Spleen (tissue), 11 donors: ENCODE measurements around the gene RPS3. TPM values are rescaled to one million over a fixed set of nuclear protein-coding genes. Genes with fewer than 3 reads are reported as not detected.
"Not testable (repeated sequence)": the region's sequence is repeated elsewhere in the genome, so short reads cannot be mapped to it uniquely, and the experiment has no call there.

Experiments
- DNase-seq: peaks from one replicate; pipeline ENCODE4 v3.0.0-alpha.2; 2020
- H3K27ac ChIP-seq, 8 donors: fragments of 200-600 bp; sonication (generic) in 7 of 8; 1 replicate in 4 of 8; 2 replicates in 4 of 8; pipeline versions ENCODE4 v1.5.0 to v1.8.0; 2016 to 2021; ENCODE audit warnings: inconsistent platforms in 4 of 8, mild to moderate bottlenecking in 4 of 8, moderate library complexity in 1 of 8
- H3K27me3 ChIP-seq, 7 donors: fragments of 200-600 bp; sonication (generic) in 6 of 7; replicated peaks in 1 of 7; 1 replicate in 4 of 7; 2 replicates in 3 of 7; pipeline versions ENCODE4 v1.5.0 to v1.8.0; 2016 to 2021; ENCODE audit warnings: inconsistent platforms in 3 of 7, mild to moderate bottlenecking in 1 of 7
- H3K36me3 ChIP-seq, 6 donors: fragments of 200-600 bp; sonication (generic) in 5 of 6; 1 replicate in 4 of 6; 2 replicates in 2 of 6; pipeline versions ENCODE4 v1.5.0 to v1.8.0; 2016 to 2021; ENCODE audit warnings: inconsistent platforms in 2 of 6
- H3K4me1 ChIP-seq, 6 donors: fragments of 200-600 bp; sonication (generic) in 5 of 6; 1 replicate in 3 of 6; 2 replicates in 3 of 6; pipeline versions ENCODE4 v1.5.0 to v1.8.0; 2016 to 2021; ENCODE audit warnings: inconsistent platforms in 3 of 6
- H3K4me3 ChIP-seq, 8 donors: fragments of 200-600 bp; sonication (generic) in 7 of 8; 1 replicate in 4 of 8; 2 replicates in 4 of 8; pipeline versions ENCODE4 v1.5.0 to v1.8.0; 2016 to 2021; ENCODE audit warnings: inconsistent platforms in 4 of 8, mild to moderate bottlenecking in 4 of 8, moderate library complexity in 2 of 8
- H3K9me3 ChIP-seq, 8 donors: fragments of 200-600 bp; sonication (generic) in 7 of 8; 1 replicate in 4 of 8; 2 replicates in 4 of 8; pipeline versions ENCODE4 v1.5.0 to v1.8.0; 2016 to 2021; ENCODE audit warnings: inconsistent platforms in 4 of 8
- CTCF ChIP-seq, 11 experiments: fragments of 200-600 bp in 7 of 11; fragments of 450-650 bp in 4 of 11; sonication (generic) in 4 of 11; IDR thresholded peaks in 8 of 11; conservative IDR thresholded peaks in 3 of 11; 1 replicate in 7 of 11; 2 replicates in 4 of 11; pipeline versions ENCODE4 v1.4.0 to v1.8.0; 2016 to 2021; ENCODE audit warnings: antibody characterized with exemption in 11 of 11, inconsistent platforms in 4 of 11, mild to moderate bottlenecking in 1 of 11
- POLR2A ChIP-seq, 3 donors: fragments of 450-650 bp; IDR thresholded peaks; one replicate each; pipeline ENCODE4 v1.5.1; 2017; ENCODE audit warnings: antibody characterized with exemption in 3 of 3, mild to moderate bottlenecking in 1 of 3
- POLR2AphosphoS5 ChIP-seq, 3 donors: sonication (generic); formaldehyde crosslinking; IDR thresholded peaks; one replicate each; pipeline ENCODE4 v1.5.1; 2017; ENCODE audit warnings: antibody characterized with exemption in 3 of 3
- WGBS, 5 donors: extraction: QIAGEN DNeasy Blood & Tissue Kit in 3 of 5; methylation state at CpG; one replicate each; pipeline versions ENCODE4 v1.1.5 to v1.1.7; 2013 to 2018; 5-methylcytosine and 5-hydroxymethylcytosine counted together
- intact Hi-C: fragments of 100-400 bp; cut with DNase I; formaldehyde crosslinking; loops from one replicate; pipeline ENCODE4 v1.15.0; 2023; ENCODE audit warnings: low total_unique reads
- polyA plus RNA-seq, 3 donors: library from polyadenylated mRNA; stranded (reverse); fragments of 200-250 nt; gene quantifications; one replicate each; pipeline ENCODE4 v1.2.1, GENCODE V29; 2013
- total RNA-seq, 7 donors: library from RNA; depleted of rRNA in 3 of 7; stranded (reverse); fragments of >200 nt in 3 of 7; fragmentation: NEBNext Ultra II Directional in 4 of 7; extraction: Animal tissue kit (Norgen Biotek cat#: 25700) in 4 of 7; gene quantifications; one replicate each; pipeline versions ENCODE4 v1.1.0 to v1.2.1, GENCODE V29; 2016 to 2021
- donor health status: healthy with polysubstance abuse.
- donor health status: DM: no; HTN: no; CAD: no; lungs with moderate emphysema.
- donor health status: DM: no; HTN: no; CAD: no.
- donor health status: Bipolar disorder and iron deficiency.
- donor health status: healthy.
- donor health status: DM: no; HTN: no; CAD: no.
- donor health status: DM: yes; HTN: yes; CAD: no.

Gene RPS3
- total and polyA plus RNA-seq, 10 donors: 1,482 to 5,449 (median 2,352) TPM

- TF ChIP-seq POLR2AphosphoS5 (IDR thresholded peaks at IDR 0.05) (no peak), CTCF (IDR thresholded peaks at IDR 0.05 in 8 of 11, conservative IDR thresholded peaks at IDR 0.05 in 3 of 11) (no peak), POLR2A (IDR thresholded peaks at IDR 0.05) (no peak)
- H3K9me3 ChIP-seq: peaks cover 0 to 12% (median 10%) of the 10 kb centered on the region in 8 donors
- 89 to 98% (median 92%) methylated on average over 8 of the region's 8 CpGs for WGBS, 5 donors
- no peak overlapping the region for H3K4me3 ChIP-seq
- DNase-seq: no peak
- H3K27ac ChIP-seq: no peak overlapping the region
- H3K27me3 ChIP-seq: no peaks in the 10 kb centered on the region
- H3K4me1 ChIP-seq: peaks cover 0 to 32% (median 14%) of the 10 kb centered on the region in 6 donors
- no peaks in the 10 kb centered on the region for H3K36me3 ChIP-seq
- intact Hi-C loops: loop anchor here (10.0 kb wide), 1 partner anchor 448 kb away; no protein-coding TSS in a partner anchor
Measured at GRCh38 chr11:75373201-75373600, 26.1 kb upstream of the RPS3 start.

- 94 to 99% (median 95%) methylated on average over 4 of the region's 4 CpGs for WGBS, 5 donors
- no peaks in the 10 kb centered on the region for H3K27me3 ChIP-seq
- no peak for DNase-seq
- peaks cover 0 to 28% (median 11%) of the 10 kb centered on the region in 6 donors for H3K4me1 ChIP-seq
- intact Hi-C loops: loop anchor here (10.0 kb wide), 1 partner anchor 450 kb away; no protein-coding TSS in a partner anchor
- no peaks in the 10 kb centered on the region for H3K36me3 ChIP-seq
- no peak overlapping the region for H3K4me3 ChIP-seq
- no peaks in the 10 kb centered on the region for H3K9me3 ChIP-seq
- TF ChIP-seq CTCF (IDR thresholded peaks at IDR 0.05 in 8 of 11, conservative IDR thresholded peaks at IDR 0.05 in 3 of 11) (no peak), POLR2AphosphoS5 (IDR thresholded peaks at IDR 0.05) (no peak), POLR2A (IDR thresholded peaks at IDR 0.05) (no peak)
- H3K27ac ChIP-seq: no peak overlapping the region
Measured at GRCh38 chr11:75374646-75375045, 24.7 kb upstream of the RPS3 start.

DNA sequence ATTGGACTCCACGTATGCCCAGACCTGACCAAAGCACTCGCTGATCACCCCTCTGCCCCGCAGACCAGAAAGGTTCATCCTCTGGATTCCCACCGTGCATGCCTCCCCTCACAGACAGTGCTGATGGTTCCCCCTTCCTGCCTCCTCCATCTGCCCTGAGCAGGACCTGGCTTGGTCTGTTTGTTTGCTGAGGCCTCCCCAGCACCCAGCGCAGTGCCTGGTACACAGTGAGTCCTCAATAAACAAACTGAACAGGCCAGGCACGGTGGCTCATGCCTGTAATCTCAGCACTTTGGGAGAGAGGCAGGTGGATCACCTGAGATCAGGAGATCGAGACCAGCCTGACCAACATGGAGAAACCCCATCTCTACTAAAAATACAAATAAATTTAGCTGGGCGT is 23.7 kb upstream of the RPS3 start:
- 86 to 97% (median 92%) methylated on average over 8 of the region's 8 CpGs for WGBS, 5 donors
- no peak overlapping the region for H3K4me3 ChIP-seq
- intact Hi-C loops: loop anchor here (10.0 kb wide), 1 partner anchor 451 kb away; no protein-coding TSS in a partner anchor

GRCh38 chr11:75376175-75376574 is 23.1 kb upstream of the RPS3 start:
- Histone ChIP-seq H3K36me3 (no peaks in the 10 kb centered on the region), H3K4me1 (peaks cover 0 to 25% (median 5%) of the 10 kb centered on the region in 6 donors), H3K4me3 (no peak overlapping the region), H3K27ac (no peak overlapping the region), H3K9me3 (no peaks in the 10 kb centered on the region), H3K27me3 (no peaks in the 10 kb centered on the region)
- 70 to 87% (median 75%) methylated on average over 9 of the region's 9 CpGs for WGBS, 5 donors
- no peak for DNase-seq
- intact Hi-C loops: loop anchor here (10.0 kb wide), 1 partner anchor 451 kb away; no protein-coding TSS in a partner anchor
- TF ChIP-seq CTCF (IDR thresholded peaks at IDR 0.05 in 8 of 11, conservative IDR thresholded peaks at IDR 0.05 in 3 of 11): peak in 2 of 11 experiments; percentile 13 to 14
- no peak for TF ChIP-seq POLR2A (IDR thresholded peaks at IDR 0.05)

More for the DNA sequence above, 23.7 kb upstream of the RPS3 start:
- peaks cover 0 to 20% (median 3%) of the 10 kb centered on the region in 6 donors for H3K4me1 ChIP-seq
- DNase-seq: no peak
- TF ChIP-seq CTCF (IDR thresholded peaks at IDR 0.05 in 8 of 11, conservative IDR thresholded peaks at IDR 0.05 in 3 of 11) (no peak), POLR2AphosphoS5 (IDR thresholded peaks at IDR 0.05) (no peak), POLR2A (IDR thresholded peaks at IDR 0.05) (no peak)
- H3K36me3 ChIP-seq: no peaks in the 10 kb centered on the region
- no peaks in the 10 kb centered on the region for H3K9me3 ChIP-seq
- no peak overlapping the region for H3K27ac ChIP-seq
- no peaks in the 10 kb centered on the region for H3K27me3 ChIP-seq

GRCh38 chr11:75378776-75379175 is 20.5 kb upstream of the RPS3 start:
- WGBS, 5 donors: 86 to 97% (median 95%) methylated on average over 17 of the region's 17 CpGs
- intact Hi-C loops: loop anchor here (10.0 kb wide), 1 partner anchor 454 kb away; no protein-coding TSS in a partner anchor
- H3K27ac ChIP-seq, DNase-seq, H3K9me3 ChIP-seq, H3K36me3 ChIP-seq, H3K27me3 ChIP-seq, H3K4me3 ChIP-seq: not testable (repeated sequence)
- H3K4me1 ChIP-seq: peaks cover 0 to 37% (median 15%) of the 10 kb centered on the region in 6 donors
